IMR-90 (cell line): ENCODE data around the gene TWSG1. TPM values are rescaled to one million over a fixed set of nuclear protein-coding genes. Genes with fewer than 3 reads are reported as not detected.

Experiments
- ATAC-seq: fragments of 200-7000 bp; cut with Tn5 transposase; 2 replicates; pipeline ENCODE4 v1.9.1; 2020; ENCODE audit warnings: low read depth, mild to moderate bottlenecking, moderate library complexity
- BruUV-seq: library from RNA; stranded (reverse); fragments of 400-500 nt; replicated peaks from 2 replicates; lab custom pipeline; 2021; lab: Mats Ljungman, UMichigan
- CTCF ChIA-PET: fragments of 300-600 bp; formaldehyde crosslinking; extraction: SDS; loops from one replicate; lab custom pipeline; 2021; ENCODE audit warnings: antibody characterized with exemption; lab: Yijun Ruan, JAX
- POLR2A ChIA-PET: fragments of 300-600 bp; sonication (Branson Sonifier 250); formaldehyde crosslinking; loops from one replicate; lab custom pipeline; 2022; ENCODE audit warnings: antibody characterized with exemption; ENCODE audit not compliant: unreplicated experiment; lab: Charles Lee
- DNase-seq: peaks from one replicate; pipeline ENCODE4 v3.0.0; 2013
- H2AFZ ChIP-seq: replicated peaks from 2 replicates; pipeline ENCODE3; 2013; ENCODE audit warnings: low read length, mild to moderate bottlenecking; ENCODE audit not compliant: poor library complexity
- H2AK5ac ChIP-seq: 2 replicates; pipeline ENCODE4 v1.6.1; 2013; ENCODE audit warnings: low read depth, low read length, inconsistent platforms
- H2AK9ac ChIP-seq: replicated peaks from 2 replicates; pipeline ENCODE3; 2013; ENCODE audit warnings: mild to moderate bottlenecking, low read depth, low read length, moderate library complexity; ENCODE audit not compliant: poor library complexity
- H2BK120ac ChIP-seq: 2 replicates; pipeline ENCODE4 v1.6.1; 2013; ENCODE audit warnings: low read depth, low read length, inconsistent platforms
- H2BK15ac ChIP-seq: 3 replicates; pipeline ENCODE4 v1.6.1; 2013; ENCODE audit warnings: low read depth, low read length, inconsistent platforms
- H2BK20ac ChIP-seq: 2 replicates; pipeline ENCODE4 v1.6.1; 2013; ENCODE audit warnings: low read depth, mild to moderate bottlenecking, inconsistent platforms, low read length, moderate library complexity
- H2BK5ac ChIP-seq: 2 replicates; pipeline ENCODE4 v1.6.1; 2013; ENCODE audit warnings: mild to moderate bottlenecking, low read depth, low read length, inconsistent platforms; ENCODE audit not compliant: poor library complexity, severe bottlenecking
- H3K14ac ChIP-seq: replicated peaks from 2 replicates; pipeline ENCODE4 v1.6.1; 2013; ENCODE audit warnings: low read depth, low read length, inconsistent platforms
- H3K18ac ChIP-seq: 2 replicates; pipeline ENCODE4 v1.6.1; 2013; ENCODE audit warnings: low read depth, low read length, control low read depth
- H3K23ac ChIP-seq: 2 replicates; pipeline ENCODE4 v1.6.1; 2013; ENCODE audit warnings: low read depth, low read length, inconsistent platforms
- H3K27ac ChIP-seq: 2 replicates; pipeline ENCODE4 v1.5.1; 2013; ENCODE audit warnings: mild to moderate bottlenecking, control low read depth, low read length; ENCODE audit not compliant: insufficient read depth
- H3K27me3 ChIP-seq: 2 replicates; pipeline ENCODE4 v1.6.1; 2013; ENCODE audit warnings: low read length; ENCODE audit not compliant: control insufficient read depth, insufficient read depth
- H3K36me3 ChIP-seq: 2 replicates; pipeline ENCODE4 v1.6.1; 2013; ENCODE audit warnings: low read length, mixed read lengths; ENCODE audit not compliant: control insufficient read depth, insufficient read depth
- H3K4ac ChIP-seq: 2 replicates; pipeline ENCODE4 v1.6.1; 2013; ENCODE audit warnings: low read depth, low read length, inconsistent platforms
- H3K4me1 ChIP-seq: 2 replicates; pipeline ENCODE4 v1.6.1; 2013; ENCODE audit warnings: low read length, mixed read lengths; ENCODE audit not compliant: control insufficient read depth, insufficient read depth
- H3K4me2 ChIP-seq: 2 replicates; pipeline ENCODE4 v1.6.1; 2013; ENCODE audit warnings: low read depth, mild to moderate bottlenecking, control low read depth, low read length, moderate library complexity
- H3K4me3 ChIP-seq: 2 replicates; pipeline ENCODE4 v1.5.1; 2013; ENCODE audit warnings: low read depth, mild to moderate bottlenecking, control low read depth, low read length, moderate library complexity; ENCODE audit not compliant: insufficient read depth
- H3K56ac ChIP-seq: 2 replicates; pipeline ENCODE4 v1.6.1; 2013; ENCODE audit warnings: low read length, inconsistent platforms; ENCODE audit not compliant: insufficient read depth; ENCODE audit errors: extremely low read depth
- H3K79me1 ChIP-seq, 2 experiments: 2 replicates each; pipeline ENCODE4 v1.6.1; 2013; ENCODE audit warnings: low read length in 2 of 2, inconsistent platforms in 1 of 2, low read depth in 1 of 2
- H3K9ac ChIP-seq: 2 replicates; pipeline ENCODE4 v1.6.1; 2013; ENCODE audit warnings: low read depth, low read length, control low read depth
- H3K9me1 ChIP-seq: 2 replicates; pipeline ENCODE4 v1.6.1; 2013; ENCODE audit warnings: low read length, inconsistent platforms; ENCODE audit not compliant: insufficient read depth
- H3K9me3 ChIP-seq: 2 replicates; pipeline ENCODE4 v1.6.1; 2013; ENCODE audit warnings: low read length; ENCODE audit not compliant: control insufficient read depth, insufficient read depth
- H4K20me1 ChIP-seq: 2 replicates; pipeline ENCODE4 v1.6.1; 2013; ENCODE audit warnings: low read length, inconsistent platforms; ENCODE audit not compliant: insufficient read depth
- H4K5ac ChIP-seq: 2 replicates; pipeline ENCODE4 v1.6.1; 2013; ENCODE audit warnings: mild to moderate bottlenecking, low read depth, low read length, control low read depth
- H4K8ac ChIP-seq, 2 experiments: 2 replicates each; pipeline ENCODE4 v1.6.1; 2013; ENCODE audit warnings: low read depth in 2 of 2, low read length in 2 of 2, control low read depth in 1 of 2, inconsistent platforms in 1 of 2
- H4K91ac ChIP-seq: 2 replicates; pipeline ENCODE4 v1.6.1; 2013; ENCODE audit warnings: low read depth, low read length, inconsistent platforms; ENCODE audit not compliant: insufficient read depth
- BHLHE40 ChIP-seq: fragments of 150-350 bp; IDR thresholded peaks from 2 replicates; pipeline ENCODE4 v1.6.1; 2016; ENCODE audit warnings: mild to moderate bottlenecking, low read depth, low read length
- CEBPB ChIP-seq: IDR thresholded peaks from 2 replicates; pipeline ENCODE4 v1.6.1; 2012; ENCODE audit warnings: low read depth, low read length, improper control_type of control experiment
- CHD1 ChIP-seq: IDR thresholded peaks from 2 replicates; pipeline ENCODE4 v1.6.1; 2012; ENCODE audit warnings: low read depth, low read length, improper control_type of control experiment
- CTCF ChIP-seq: conservative IDR thresholded peaks from 2 replicates; pipeline ENCODE4 v1.5.1; 2012; ENCODE audit warnings: mild to moderate bottlenecking, low read depth, low read length, improper control_type of control experiment
- ELK1 ChIP-seq: fragments of 150-350 bp; IDR thresholded peaks from 2 replicates; pipeline ENCODE4 v1.6.1; 2016; ENCODE audit warnings: low read depth, mild to moderate bottlenecking, low read length, moderate library complexity, borderline replicate concordance
- FOS ChIP-seq: fragments of 150-350 bp; IDR thresholded peaks from 2 replicates; pipeline ENCODE4 v1.6.1; 2016; ENCODE audit warnings: low read depth, low read length
- MAFK ChIP-seq: IDR thresholded peaks from 2 replicates; pipeline ENCODE4 v1.6.1; 2012; ENCODE audit warnings: low read depth, low read length, improper control_type of control experiment
- MAZ ChIP-seq: IDR thresholded peaks from 2 replicates; pipeline ENCODE4 v1.6.1; 2012; ENCODE audit warnings: low read depth, mild to moderate bottlenecking, low read length, improper control_type of control experiment, moderate library complexity, borderline replicate concordance
- MXI1 ChIP-seq: IDR thresholded peaks from 2 replicates; pipeline ENCODE4 v1.6.1; 2012; ENCODE audit warnings: low read depth, mild to moderate bottlenecking, low read length, moderate library complexity, borderline replicate concordance
- NFE2L2 ChIP-seq: fragments of 150-350 bp; IDR thresholded peaks from 2 replicates; pipeline ENCODE4 v1.6.1; 2016; ENCODE audit warnings: low read depth, mild to moderate bottlenecking, low read length
- POLR2A ChIP-seq: IDR thresholded peaks from 2 replicates; pipeline ENCODE4 v1.6.1; 2012; ENCODE audit warnings: mild to moderate bottlenecking, low read depth, low read length
- RAD21 ChIP-seq: IDR thresholded peaks from 2 replicates; pipeline ENCODE4 v1.6.1; 2012; ENCODE audit warnings: low read length, improper control_type of control experiment
- RCOR1 ChIP-seq: IDR thresholded peaks from 2 replicates; pipeline ENCODE4 v1.6.1; 2012; ENCODE audit warnings: mild to moderate bottlenecking, low read length, improper control_type of control experiment; ENCODE audit not compliant: insufficient replicate concordance
- RFX5 ChIP-seq: IDR thresholded peaks from 2 replicates; pipeline ENCODE4 v1.8.0; 2012; ENCODE audit warnings: low read depth, mild to moderate bottlenecking, low read length, moderate library complexity
- SMC3 ChIP-seq: fragments of 150-350 bp; IDR thresholded peaks from 2 replicates; pipeline ENCODE4 v1.6.1; 2016; ENCODE audit warnings: low read depth, mild to moderate bottlenecking, antibody characterized with exemption, low read length, moderate library complexity
- USF2 ChIP-seq: fragments of 150-350 bp; IDR thresholded peaks from 2 replicates; pipeline ENCODE4 v1.6.1; 2017; ENCODE audit warnings: mild to moderate bottlenecking, antibody characterized with exemption, low read length, low read depth
- dilution Hi-C: fragments of 300-500 bp; cut with HindIII; formaldehyde crosslinking; loops from one replicate; pipeline ENCODE4 v1.14.3; 2018; ENCODE audit warnings: low sequenced_read_pairs; ENCODE audit not compliant: unreplicated experiment
- in situ Hi-C: fragments of 300-500 bp; cut with MboI; formaldehyde crosslinking; loops from 3 replicates; pipeline ENCODE4 v1.14.3; 2019; ENCODE audit warnings: low sequenced_read_pairs, inconsistent platforms, mixed read lengths
- intact Hi-C: fragments of 100-400 bp; cut with micrococcal nuclease; formaldehyde crosslinking; loops from 2 replicates; pipeline ENCODE4 v1.10.0; 2022
- polyA plus RNA-seq, 3 experiments: library from polyadenylated mRNA; depleted of rRNA; stranded (reverse); fragments of >200 nt; gene quantifications; 2 replicates each; pipeline ENCODE4 v1.2.3, GENCODE V29; 2012; ENCODE audit warnings: low replicate concordance in 1 of 3
- total RNA-seq: library from RNA; depleted of rRNA; stranded (reverse); fragments of >200 nt; gene quantifications from 2 replicates; pipeline ENCODE4 v1.2.3, GENCODE V29; 2012

TWSG1 gene
- total and polyA plus RNA-seq, 2 of the 4 experiments (the other 2 are of a cell fraction) = 80.4 to 115 TPM

- no peak overlapping the region for H2AK5ac ChIP-seq
Observed at GRCh38 chr18:9343577-9343976, 9.0 kb downstream of the TWSG1 start.

More at GRCh38 chr18:9343577-9343976, 9.0 kb downstream of the TWSG1 start:
- no peak overlapping the region for H3K4me3 ChIP-seq
- no peak overlapping the region for H3K27ac ChIP-seq
- no peak overlapping the region for H4K91ac ChIP-seq
- H3K23ac ChIP-seq = no peak overlapping the region
- ChIA-PET CTCF (interaction anchor here (0.6 kb wide), 1 partner anchor 716 kb away, joined by 3 read pairs; no protein-coding TSS in a partner anchor), POLR2A (no interaction called here)
- no TSS peak for BruUV-seq
- H3K56ac ChIP-seq = no peak overlapping the region
- no peak overlapping the region for H3K4me2 ChIP-seq
- no peak overlapping the region for H2AFZ ChIP-seq
- no peak for TF ChIP-seq FOS
- no peak for TF ChIP-seq NFE2L2
- no peak for TF ChIP-seq CHD1
- no peak for TF ChIP-seq CEBPB
- no peak for TF ChIP-seq CTCF
- TF ChIP-seq MXI1 = no peak
- TF ChIP-seq RCOR1 = no peak
- TF ChIP-seq POLR2A = no peak
- TF ChIP-seq RAD21 = no peak
- no peak for TF ChIP-seq ELK1
- no peak for TF ChIP-seq BHLHE40
- TF ChIP-seq MAFK = no peak
- no peak for TF ChIP-seq RFX5
- TF ChIP-seq USF2 = no peak
- TF ChIP-seq MAZ = no peak
- TF ChIP-seq SMC3 = no peak
- no peak overlapping the region for H3K14ac ChIP-seq
- no peak overlapping the region for H2BK20ac ChIP-seq
- H3K9me3 ChIP-seq = no peaks in the 10 kb centered on the region
- H3K9me1 ChIP-seq = peaks cover 3% of the 10 kb centered on the region
- dilution Hi-C loops (no loop called here), in situ Hi-C loops (no loop called here), intact Hi-C loops (no loop called here)
- no peak overlapping the region for H3K4ac ChIP-seq
- H4K8ac ChIP-seq = no peak overlapping the region
- DNase-seq (no peak), ATAC-seq (no peak)
- H2AK9ac ChIP-seq = no peak overlapping the region
- H2BK5ac ChIP-seq = no peak overlapping the region
- H3K27me3 ChIP-seq = no peaks in the 10 kb centered on the region
- no peak overlapping the region for H4K5ac ChIP-seq
- H2BK15ac ChIP-seq = no peak overlapping the region
- peaks cover 37% of the 10 kb centered on the region for H3K36me3 ChIP-seq
- H2BK120ac ChIP-seq = no peak overlapping the region
- H3K18ac ChIP-seq = no peak overlapping the region
- H3K9ac ChIP-seq = no peak overlapping the region
- peaks cover 30 to 77% of the 10 kb centered on the region in 2 experiments for H3K79me1 ChIP-seq
- H4K20me1 ChIP-seq = peaks cover 48% of the 10 kb centered on the region
- H3K4me1 ChIP-seq = peaks cover 10% of the 10 kb centered on the region
